ENCODE results near the gene KCNJ11. TPM values are rescaled to one million over a fixed set of nuclear protein-coding genes. Genes with fewer than 3 reads are reported as not detected.

KCNJ11 gene
- total and polyA plus RNA-seq, 2 donors (not counting 3 experiments of a cell fraction or from before 2014, with no cell fraction given), result 0.04 TPM; not detected in 1

- no peak overlapping the region for H2AFZ ChIP-seq (ENCODE audit: low read depth, low read length)
- no peaks in the 10 kb centered on the region for H3K36me3 ChIP-seq (ENCODE audit: control insufficient read depth in 2 of 2, extremely low read depth in 1 of 2, insufficient read depth in 2 of 2, low read length in 2 of 2)
- no peak overlapping the region for H3K4me2 ChIP-seq (ENCODE audit: insufficient read depth, low read length)
- ChIA-PET CTCF (no interaction called here), POLR2A (no interaction called here)
- DNase-seq (ENCODE audit: low read depth, low spot score), result no peak
- intact Hi-C loops (cut with micrococcal nuclease), result no loop called here
- no peaks in the 10 kb centered on the region for H3K4me1 ChIP-seq (ENCODE audit: control insufficient read depth, extremely low read depth, insufficient read depth, low read length)
- H3K79me2 ChIP-seq (ENCODE audit: control insufficient read depth, insufficient read depth, low read length), result no peaks in the 10 kb centered on the region
- dilution Hi-C loops (cut with MboI; ENCODE audit: extremely low pct_ligation_motif_present, low sequenced_read_pairs), result no loop called here
- H3K27ac ChIP-seq (ENCODE audit: insufficient read depth, low read depth, low read length), result no peak overlapping the region
- BruUV-seq (replicated peaks), result no TSS peak
- no peaks in the 10 kb centered on the region for H4K20me1 ChIP-seq (replicated peaks; ENCODE audit: control insufficient read depth, extremely low read depth, insufficient read depth, low read length)
- H3K27me3 ChIP-seq (ENCODE audit: control insufficient read depth in 2 of 2, insufficient read depth in 2 of 2, low read length in 2 of 2), result peaks cover 2 to 7% of the 10 kb centered on the region in 2 experiments
- H3K9me1 ChIP-seq (replicated peaks; ENCODE audit: control insufficient read depth, extremely low read depth, insufficient read depth, low read length), result no peaks in the 10 kb centered on the region
- H3K9ac ChIP-seq (replicated peaks; ENCODE audit: extremely low read depth, insufficient read depth, low read length), result no peak overlapping the region
- TF ChIP-seq GATA2 (IDR thresholded peaks at IDR 0.05; ENCODE audit: insufficient read depth, insufficient read length, low read depth, low read length), result no peak
- TF ChIP-seq JUN (IDR thresholded peaks at IDR 0.05; ENCODE audit: borderline replicate concordance, insufficient read depth, insufficient read length, low read depth), result no peak
- TF ChIP-seq CTCF (IDR thresholded peaks at IDR 0.05; ENCODE audit: extremely low read depth in 1 of 2, insufficient read depth in 1 of 2, low read depth in 1 of 2, low read length in 2 of 2), result no peak
- TF ChIP-seq POLR2AphosphoS5 (IDR thresholded peaks at IDR 0.05; ENCODE audit: insufficient read depth, low read depth, low read length), result no peak
- no peak for TF ChIP-seq MYC (IDR thresholded peaks at IDR 0.05; ENCODE audit: low read depth, low read length)
- TF ChIP-seq FOS (IDR thresholded peaks at IDR 0.05; ENCODE audit: borderline replicate concordance, insufficient read depth, low read length), result no peak
- TF ChIP-seq POLR2A (IDR thresholded peaks at IDR 0.05; ENCODE audit: low read depth, low read length), result no peak
- TF ChIP-seq EZH2 (IDR thresholded peaks at IDR 0.05; ENCODE audit: borderline replicate concordance, low read depth, low read length, severe bottlenecking), result no peak
- TF ChIP-seq, protein P1, sequence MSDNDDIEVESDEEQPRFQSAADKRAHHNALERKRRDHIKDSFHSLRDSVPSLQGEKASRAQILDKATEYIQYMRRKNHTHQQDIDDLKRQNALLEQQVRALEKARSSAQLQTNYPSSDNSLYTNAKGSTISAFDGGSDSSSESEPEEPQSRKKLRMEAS (IDR thresholded peaks at IDR 0.05; ENCODE audit: insufficient read depth, insufficient read length), result no peak
- no peak for FAIRE-seq
- H3K4me3 ChIP-seq (replicated peaks in 1 of 3; ENCODE audit: insufficient read depth in 1 of 3, low read depth in 1 of 3, low read length in 3 of 3), result no peak overlapping the region
- no peaks in the 10 kb centered on the region for H3K9me3 ChIP-seq (replicated peaks; ENCODE audit: control insufficient read depth, insufficient read depth, low read length)
Measured at GRCh38 chr11:17416492-17416891, 28.0 kb upstream of the KCNJ11 start.

Data from endothelial cell of umbilical vein (primary cell).